Transverse colon (tissue), 4 donors: ENCODE data around the gene GTF3C6.

Experiments used
- CTCF ChIP-seq, 5 experiments: fragments of 200-600 bp in 3 of 5; fragments of 450-650 bp in 2 of 5; sonication (generic) in 3 of 5; IDR thresholded peaks; 1 replicate in 2 of 5; 2 replicates in 3 of 5; pipeline ENCODE4 v1.5.1; 2016 to 2017; ENCODE audit warnings: antibody characterized with exemption in 5 of 5, inconsistent platforms in 3 of 5, mild to moderate bottlenecking in 2 of 5, moderate library complexity in 1 of 5
- EP300 ChIP-seq: sonication (generic); formaldehyde crosslinking; IDR thresholded peaks from one replicate; pipeline ENCODE4 v1.6.1; 2017; ENCODE audit warnings: antibody characterized with exemption, low read depth
- POLR2A ChIP-seq: fragments of 450-650 bp; IDR thresholded peaks from one replicate; pipeline ENCODE4 v1.6.1; 2016; ENCODE audit warnings: antibody characterized with exemption, mild to moderate bottlenecking, moderate library complexity
- POLR2AphosphoS5 ChIP-seq, 3 donors: sonication (generic); formaldehyde crosslinking; IDR thresholded peaks; one replicate each; pipeline ENCODE4 v1.6.1; 2016; ENCODE audit warnings: antibody characterized with exemption in 3 of 3

GRCh38 chr6:110971468-110971867 lies 13.0 kb downstream of the GTF3C6 start:
- TF ChIP-seq CTCF (IDR thresholded peaks at IDR 0.05) (no peak), POLR2A (no peak), EP300 (no peak), POLR2AphosphoS5 (IDR thresholded peaks at IDR 0.05) (no peak)
